ENCODE data around the gene CXXC1. TPM values are rescaled to one million over a fixed set of nuclear protein-coding genes. Genes with fewer than 3 reads are reported as not detected.
"Not testable (repeated sequence)": the region's sequence is repeated elsewhere in the genome, so short reads cannot be mapped to it uniquely, and the experiment has no call there.

Gene CXXC1
- total RNA-seq, 1 donor from 2014 or later = 39.8 TPM

DNA sequence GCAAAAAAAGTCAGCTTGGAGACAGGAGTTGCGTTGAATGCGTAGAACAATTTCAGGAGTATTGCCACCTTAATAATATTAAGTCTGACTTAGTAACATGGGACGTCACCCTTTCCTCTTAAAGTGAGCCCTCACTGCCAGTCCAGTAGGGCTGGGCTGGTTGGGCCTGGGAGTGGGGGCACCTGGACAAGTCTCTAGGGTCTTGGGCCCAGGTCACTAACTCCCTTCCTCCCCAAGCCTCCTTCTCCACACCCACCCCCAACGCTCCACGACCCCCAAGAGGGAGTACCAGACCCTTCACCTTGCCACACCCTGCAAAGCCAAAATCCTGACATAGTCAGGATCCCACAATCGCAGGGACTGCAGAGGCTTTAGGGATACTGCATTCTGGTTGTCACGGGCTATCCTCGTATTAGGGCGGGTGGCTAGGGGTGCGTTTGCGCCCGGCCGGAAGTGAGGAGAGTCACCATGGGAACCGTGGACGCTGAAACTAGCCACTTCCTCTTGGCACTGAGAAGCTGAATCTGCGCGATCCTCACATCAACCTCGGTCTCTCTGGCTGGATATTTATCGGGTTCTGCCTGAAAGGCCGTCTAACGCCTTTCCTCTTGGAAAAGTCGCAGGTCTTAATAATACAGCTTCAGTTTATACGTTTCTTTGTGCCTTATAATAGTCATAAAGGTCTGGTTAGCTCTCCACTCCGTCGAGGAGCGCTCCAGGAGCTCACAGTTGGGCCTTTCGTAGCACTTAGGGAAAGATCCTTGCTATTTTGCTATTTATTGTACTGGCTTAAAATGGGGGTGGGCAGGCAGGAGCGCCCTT, 10.3 kb upstream of the CXXC1 start:
- peak; percentile 40 for DNase-seq

DNA sequence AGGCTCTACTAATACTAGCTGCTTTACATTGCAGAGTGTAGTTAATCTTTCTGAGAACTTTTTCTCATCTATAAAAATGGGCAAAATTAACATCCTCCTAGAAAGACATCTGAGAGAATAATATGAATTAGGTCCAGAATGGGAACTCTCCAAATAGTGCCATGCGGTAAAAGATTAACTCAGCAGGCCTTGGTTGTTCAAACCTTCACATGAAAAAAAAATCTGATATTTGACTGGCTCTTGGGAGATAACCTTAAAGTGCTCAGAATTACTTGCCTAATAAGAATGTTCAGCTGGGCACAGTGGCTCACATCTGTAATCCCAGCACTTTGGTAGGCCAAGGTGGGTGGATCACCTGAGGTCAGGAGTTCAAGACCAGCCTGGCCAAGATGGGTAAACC, 5.5 kb upstream of the CXXC1 start:
- no peak for DNase-seq

DNA sequence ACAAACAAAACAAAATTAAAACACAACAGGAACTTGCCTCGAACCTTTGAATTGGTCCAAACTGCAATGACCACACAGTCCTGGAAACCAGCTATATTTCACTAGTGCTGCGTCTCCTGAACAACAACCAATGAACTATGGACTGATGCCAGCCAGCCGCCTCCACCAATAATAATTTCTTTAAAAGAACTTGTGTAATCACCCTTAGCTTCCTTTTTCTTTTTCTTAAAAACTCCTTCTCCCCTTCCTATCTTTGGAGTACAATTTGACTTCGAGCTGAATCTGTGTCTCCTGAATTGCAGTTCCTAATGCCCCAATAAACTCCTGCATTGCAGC, 1.6 kb upstream of the CXXC1 start:
- DNase-seq = no peak

DNA sequence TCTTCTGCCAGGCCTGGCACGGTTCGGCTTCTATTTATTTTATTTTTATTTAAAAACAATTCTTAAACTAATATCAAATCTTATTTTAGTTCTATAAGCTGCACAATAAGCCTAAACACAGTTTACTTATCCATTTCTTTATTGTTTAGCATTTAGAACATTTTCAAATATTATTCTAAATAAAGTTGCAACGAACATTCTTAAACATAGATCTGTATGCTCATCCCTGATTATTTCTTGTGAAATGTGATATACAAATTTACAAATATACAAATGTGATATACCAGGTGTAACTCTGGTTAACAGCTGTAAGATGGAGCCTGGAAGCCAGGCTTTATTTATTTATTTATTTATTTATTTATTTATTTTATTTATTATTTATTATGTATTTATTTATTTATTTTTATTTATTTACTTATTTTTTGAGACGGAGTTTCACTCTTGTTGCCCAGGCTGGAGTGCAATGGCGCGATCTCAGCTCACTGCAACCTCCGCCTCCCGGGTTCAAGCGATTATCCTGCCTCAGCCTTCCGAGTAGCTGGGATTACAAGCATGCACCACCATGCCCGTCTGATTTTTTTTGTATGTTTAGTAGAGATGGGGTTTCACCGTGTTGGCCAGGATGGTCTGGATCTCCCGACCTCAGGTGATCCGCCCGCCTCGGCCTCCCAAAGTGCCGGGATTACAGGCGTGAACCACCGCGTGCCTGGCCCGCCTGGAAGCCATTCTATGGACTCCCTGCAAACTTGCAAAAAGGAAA, 1.0 kb upstream of the CXXC1 start:
- DNase-seq = not testable (repeated sequence)

DNA sequence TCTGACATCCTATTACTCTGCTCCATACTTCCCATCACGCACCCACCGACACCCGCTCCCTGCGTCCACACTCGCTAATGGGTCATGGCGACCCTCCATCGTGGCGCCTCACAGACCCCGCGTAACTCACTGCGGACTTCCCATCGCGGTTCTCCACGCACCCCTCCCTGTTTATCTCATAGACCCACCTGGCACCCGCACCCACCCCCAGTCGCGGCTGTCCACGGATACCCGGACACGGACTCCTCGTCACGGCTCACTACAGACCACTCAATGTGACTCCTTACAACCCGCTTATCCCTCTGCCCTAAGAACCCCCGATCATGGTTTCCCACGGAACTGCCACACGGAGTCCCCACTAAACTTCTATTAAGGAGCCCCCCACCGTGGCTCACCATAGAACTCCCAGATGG, 458 bp downstream of the CXXC1 start:
- DNase-seq = no peak

DNA sequence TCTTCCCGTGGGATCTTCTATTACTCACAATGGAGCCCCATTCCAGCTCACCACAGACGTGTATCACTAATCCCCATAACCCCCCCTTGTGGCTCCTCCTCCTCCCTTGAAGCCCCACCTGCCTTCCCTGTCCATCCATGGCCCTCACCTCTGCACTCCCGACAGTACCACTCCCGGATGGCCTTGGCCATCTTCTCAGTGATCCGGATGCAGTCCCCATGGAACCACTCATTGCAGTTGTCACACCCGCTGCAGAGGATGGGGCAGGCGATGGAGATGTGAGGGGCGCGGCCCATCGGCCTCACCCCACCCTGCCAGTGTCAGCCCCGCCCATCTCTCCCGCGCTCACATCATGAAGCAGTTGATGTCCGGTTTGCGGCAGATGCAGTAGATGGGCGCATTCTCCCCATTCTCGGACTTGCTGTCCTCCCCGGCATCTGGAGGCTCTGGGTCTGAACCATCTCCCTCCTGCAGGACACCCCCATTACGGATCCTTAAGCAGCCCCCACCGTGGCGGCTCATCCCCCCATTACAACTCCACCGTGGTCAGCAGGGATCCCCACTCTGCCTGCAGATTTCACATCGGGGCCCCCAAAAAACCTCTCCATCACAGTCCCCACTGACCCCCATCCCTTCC, 983 bp downstream of the CXXC1 start:
- no peak for DNase-seq

DNA sequence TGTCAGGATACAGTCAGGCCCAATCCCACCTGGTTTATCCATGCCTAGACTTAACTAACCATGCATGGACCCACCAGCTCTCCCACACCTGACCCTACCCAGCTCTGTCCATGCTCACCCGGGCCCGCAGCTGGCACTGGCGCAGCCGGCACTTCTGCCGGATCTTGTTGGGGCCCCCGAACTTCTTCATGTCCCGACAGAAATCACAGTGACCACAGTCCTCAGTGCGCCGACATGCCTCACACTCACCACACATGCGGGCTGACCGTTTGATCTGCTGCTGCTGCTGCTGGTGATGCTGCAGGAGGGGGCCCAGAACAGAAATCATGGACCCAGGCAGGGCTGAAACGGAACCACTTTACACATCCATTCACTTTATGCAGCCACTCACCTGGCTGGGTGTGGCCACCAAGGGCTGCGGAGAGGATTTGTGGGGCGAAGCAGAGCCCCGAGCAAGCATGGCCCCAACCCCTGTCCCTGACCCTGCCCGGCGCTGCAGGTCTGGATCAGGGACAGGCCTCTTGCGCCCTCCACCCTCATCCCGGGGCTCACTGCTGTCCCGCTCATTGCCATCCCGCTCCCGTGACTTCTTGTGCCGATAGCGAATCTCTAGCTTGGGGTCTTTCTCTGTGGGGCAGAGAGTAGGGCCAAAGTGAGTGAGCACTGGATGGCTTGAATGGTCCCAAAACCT, 1.7 kb downstream of the CXXC1 start:
- DNase-seq = no peak

DNA sequence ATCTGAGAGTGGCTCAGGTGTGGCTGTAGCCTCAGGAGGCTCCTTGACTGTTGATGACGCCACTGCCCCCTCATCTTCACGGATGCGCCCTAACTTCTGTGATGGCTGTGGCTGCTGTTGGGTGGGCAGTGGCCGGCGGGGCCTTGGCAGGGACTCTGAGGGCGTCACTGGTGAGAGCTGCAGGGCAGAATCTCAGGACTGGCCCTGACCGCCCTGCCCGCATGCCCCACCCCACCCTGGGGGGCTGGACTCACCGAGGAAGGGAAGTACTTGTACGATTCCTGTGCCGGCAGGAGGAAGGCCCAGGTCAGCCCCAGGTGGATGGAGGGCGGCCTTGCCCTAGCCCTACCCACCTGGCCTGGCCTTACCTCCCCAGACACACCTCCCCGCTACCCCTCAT, 2.4 kb downstream of the CXXC1 start:
- DNase-seq = no peak

DNA sequence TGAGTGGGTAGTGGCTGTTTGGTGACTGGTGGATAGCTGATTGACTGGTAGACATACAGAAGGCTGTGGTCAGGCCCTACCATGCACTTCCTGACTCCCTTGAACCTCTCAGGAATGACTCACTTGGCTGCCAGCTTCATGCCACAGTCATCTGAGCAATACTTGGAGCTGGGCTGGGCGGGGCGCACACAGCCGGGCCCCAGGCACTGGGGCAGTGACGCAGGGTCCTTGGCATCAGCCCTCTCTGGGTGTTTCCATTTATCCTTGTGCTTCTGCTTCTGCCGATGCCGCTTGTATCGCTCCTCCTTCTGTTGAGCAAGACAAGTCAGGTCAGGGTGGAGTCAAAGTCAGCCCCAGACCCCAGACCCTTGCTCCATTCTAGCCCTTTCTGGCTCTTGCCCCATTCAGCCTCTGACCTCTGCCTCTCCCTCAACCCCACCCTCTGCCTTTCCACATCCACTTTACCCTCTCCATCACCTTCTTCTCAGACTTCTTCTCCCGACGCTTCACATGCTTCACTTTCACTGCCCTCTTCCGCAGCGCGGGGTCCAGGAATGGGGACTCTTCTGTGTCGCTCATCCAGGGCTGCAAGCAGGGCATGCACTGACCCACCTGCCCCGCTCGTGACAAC, 3.1 kb downstream of the CXXC1 start:
- DNase-seq = no peak

DNA sequence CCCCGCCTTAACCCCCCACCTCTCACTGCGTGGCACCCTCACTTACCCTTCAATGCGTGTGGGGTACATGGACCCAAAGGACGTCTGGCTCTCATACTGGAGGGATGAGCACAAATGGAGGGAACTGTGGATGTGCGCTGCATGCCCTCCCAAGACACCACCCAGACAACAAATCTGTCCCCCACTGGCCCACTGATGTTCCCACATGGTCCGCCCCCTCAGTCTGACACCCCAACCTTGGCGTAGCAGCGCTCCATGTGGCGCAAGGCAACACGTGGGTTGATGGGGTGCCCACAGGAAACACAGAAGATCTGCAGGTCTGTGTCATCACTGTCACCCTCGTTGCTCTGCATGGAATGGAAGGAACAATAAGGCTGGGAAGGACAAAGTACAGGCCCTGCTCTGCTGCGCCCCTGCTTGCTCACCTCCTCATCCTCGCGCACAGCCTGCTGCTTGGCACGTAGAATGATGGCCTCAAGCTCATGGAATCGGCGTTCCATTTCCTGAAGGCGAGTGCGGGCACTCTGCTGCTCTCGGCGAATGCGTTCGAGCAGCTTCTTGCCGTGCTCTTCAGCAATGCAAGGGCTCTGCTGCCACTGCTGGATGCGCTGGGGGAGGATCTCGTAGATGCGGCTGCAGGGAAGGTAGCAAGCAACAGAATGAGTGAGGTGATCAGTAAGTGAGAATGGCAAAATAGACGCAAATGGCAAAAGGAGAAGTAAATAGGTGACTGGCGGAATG, 3.9 kb downstream of the CXXC1 start:
- no peak for DNase-seq

DNA sequence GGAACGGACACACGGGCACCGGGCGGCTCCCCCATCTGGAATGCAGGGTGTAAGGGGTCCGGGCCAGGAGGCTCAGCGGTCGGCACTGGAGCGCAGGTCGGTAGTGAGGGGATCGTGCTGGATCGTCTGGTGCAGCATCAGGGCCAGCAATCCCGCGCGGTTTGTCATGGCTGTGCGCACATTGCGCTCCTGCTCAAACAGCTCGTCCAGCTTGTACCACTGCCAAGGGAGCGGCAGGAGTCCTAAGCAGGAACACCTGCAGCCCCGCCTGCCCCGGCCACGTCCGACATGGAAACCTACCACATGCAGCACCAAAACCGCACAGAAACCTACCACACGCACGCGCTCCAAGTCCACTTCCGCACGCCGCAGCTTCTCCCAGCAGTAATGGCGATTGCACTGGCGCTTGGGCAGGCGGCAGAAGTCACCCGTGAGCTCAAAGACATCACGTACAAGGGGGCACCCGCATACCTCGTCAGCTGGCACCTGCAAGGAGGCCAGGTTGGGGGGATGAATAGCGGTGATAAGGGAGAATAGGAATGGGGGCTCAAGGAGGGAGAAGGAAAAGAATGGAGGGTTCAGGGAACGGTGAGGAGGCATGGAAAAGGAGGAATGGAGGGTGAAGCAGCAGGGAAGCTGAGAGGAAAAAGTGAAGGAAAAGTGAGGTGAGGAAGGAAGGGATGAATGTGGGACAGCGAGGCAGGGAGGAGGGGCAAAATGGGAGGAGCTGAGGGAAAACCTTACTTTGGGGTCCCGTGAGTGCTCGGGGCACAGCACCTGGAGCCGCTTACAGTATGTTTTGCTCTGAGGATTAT, 4.8 kb downstream of the CXXC1 start:
- DNase-seq = no peak

DNA sequence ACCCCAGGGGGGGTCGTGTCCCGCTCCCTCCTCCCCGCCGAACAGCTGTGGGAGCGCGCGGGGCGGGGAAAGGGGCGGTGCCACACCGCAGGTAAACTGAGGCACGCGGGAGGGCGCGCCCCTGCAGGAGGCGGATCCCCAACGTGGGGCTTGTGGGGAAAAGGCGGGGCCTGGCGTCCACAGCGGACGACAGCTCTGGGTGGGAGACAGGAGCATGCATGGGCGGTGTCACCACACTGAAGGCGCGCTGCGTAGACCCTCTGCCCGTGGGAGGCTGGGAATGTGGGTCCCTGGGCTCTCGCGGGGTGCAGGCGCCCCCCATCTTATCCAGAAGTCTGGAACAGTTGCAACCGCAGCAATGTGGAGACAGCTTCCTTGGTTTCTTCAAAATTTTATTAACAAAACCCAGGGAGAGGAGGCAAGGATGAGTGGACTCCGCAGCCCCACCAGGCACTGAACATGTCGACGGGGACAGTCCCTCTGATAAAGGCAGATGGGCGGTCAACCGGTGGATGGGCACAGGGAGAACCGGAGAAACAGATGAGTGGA, 5.4 kb downstream of the CXXC1 start:
- no peak for DNase-seq

DNA sequence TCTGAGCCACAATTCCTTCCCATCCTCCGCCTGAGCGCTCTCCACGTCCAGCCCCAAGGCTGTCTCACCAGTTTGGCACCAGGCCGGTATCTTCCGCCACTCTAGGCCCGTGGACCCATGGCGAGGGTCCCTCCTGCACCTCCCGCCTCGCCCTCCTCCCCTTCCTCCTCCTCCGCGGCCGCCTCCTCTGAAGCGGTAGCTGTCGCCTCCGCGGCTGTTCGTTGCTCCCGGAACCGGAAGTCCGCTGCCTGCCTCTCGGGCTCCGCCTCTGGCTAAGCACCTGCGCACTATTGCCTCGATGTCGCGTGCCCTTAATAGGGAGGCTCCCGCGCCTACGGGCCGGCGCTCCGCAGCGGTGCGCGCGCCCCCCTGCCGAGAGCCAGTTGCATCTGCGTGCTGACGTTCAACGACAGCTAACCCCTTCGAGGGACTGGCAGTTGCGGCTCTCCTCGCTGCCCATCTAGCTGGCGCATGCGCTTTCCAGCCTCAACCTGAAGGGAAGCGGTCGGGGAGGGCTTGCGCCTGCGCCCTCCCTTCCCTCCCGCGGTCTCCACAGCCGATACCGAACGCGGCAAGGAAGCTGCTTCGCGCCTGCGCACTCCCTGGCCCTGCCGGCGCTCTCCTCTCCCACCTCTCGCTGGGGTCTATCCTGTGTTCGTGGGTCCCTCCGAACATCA, 6.1 kb downstream of the CXXC1 start, which contains the start of gene MBD1:
TSS of gene MBD1 (minus strand) at position 229 of the 677 bp plus-strand sequence. CDS start 1,531 bp downstream, outside the sequence.
- peak; percentile 98 for DNase-seq

DNA sequence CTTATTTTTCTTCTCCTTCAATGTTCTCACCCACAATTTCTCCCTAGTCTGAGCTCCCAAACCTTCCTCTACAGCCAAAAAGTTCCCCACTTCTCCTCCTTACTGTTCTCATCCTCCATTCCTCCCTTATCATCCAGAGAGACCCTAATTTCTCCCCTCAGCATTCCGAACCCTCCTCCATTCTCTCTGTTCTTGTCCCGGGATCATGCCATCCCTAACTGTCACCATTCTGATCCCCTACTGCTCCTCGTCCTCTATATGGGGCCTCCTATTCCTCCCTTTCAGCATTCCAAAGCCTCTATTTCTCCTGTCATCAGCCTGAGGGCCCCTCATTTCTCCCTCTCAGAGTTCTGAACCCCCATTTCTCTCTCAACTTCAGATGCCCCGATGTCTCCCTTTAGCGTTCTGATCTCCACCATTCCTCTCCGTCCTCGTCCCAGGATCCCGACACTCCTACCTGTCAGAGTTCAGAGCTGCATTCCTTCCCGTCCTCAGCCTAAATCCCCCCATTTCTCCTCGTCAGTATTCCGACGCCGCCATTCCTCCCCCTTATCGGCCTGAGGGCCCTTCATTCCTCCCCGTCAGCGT, 6.7 kb downstream of the CXXC1 start:
- no peak for DNase-seq

DNA sequence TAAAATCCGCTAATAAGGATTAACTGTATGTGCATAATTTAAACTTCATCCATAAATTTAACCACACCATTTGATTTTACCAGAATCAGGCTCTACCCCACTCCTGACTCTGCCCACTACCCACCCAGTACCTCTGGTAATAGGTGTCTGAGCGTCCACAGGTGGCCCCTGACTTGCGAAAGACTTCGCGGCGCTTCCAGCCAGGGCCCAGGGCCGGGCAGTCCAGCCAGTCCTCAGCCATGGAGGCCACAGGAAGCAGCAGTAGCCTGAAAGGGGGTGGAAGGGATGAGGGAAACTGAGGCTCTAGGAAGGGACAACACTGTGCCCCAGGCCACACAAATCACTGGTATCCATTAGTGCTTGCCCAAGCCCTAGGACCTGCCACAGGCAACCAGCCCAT, 7.7 kb downstream of the CXXC1 start:
- no peak for DNase-seq

DNA sequence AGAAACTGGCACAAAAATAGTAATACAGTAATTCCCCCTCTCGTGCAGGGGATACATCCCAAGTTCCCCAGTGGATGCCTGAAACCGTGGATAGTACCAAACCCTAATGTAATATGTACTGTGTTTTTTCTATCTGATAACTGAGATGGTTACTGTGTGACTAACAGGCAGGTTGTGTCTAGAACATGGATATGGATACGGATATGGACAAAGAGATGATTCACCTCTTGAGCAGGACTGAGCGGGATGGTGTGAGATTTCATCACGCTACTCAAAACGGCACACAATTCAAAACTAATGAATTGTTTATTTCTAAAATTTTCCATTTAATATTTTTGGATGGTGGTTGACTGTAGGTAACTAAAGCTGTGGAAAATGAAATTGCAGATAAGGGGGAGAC, 9.6 kb downstream of the CXXC1 start:
- DNase-seq = no peak

DNA sequence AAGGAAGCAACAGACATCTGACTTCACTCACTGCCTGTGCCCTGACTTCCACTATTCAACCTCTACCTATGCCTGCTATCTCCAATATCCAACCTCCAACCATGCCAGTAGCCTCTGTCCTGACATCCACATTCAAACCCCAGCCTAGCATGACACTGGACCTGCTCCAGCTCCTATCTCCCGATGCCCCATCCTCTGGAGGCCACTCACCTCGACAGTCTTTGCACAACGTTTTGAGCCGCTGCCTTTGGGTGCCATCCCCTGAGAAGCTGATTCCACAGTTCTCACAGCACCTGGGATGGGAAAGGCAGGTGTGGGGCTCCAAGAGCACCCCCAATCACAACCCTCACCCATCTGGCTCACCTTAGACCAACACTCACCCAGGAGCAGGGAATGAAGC, 11.0 kb downstream of the CXXC1 start:
- no peak for DNase-seq

DNA sequence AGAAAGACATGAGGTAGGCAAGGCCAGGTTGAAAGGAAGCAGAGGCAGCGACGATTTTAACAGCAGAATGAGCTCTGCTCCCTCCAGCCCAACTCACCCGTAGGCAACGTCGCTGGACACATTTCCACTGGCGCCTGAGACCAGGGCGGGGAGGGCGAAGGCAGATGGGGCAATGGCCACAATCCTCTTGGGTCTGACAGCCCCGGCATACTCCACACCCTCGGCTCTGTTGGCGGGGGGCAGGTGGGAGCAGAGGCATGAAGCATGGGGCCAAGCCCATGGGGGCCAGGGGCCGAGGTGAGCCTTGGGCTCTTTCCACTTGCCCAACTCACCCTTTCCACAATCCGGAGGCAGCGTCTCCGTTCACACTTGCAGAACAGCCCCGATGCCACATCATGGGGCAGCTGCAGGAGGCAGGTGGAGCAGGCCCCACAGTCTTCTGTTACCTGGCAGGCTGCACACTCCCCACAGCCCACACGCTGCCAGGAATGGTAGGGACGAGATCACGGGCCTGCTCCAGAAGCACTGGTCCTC, 11.9 kb downstream of the CXXC1 start:
- no peak for DNase-seq

DNA sequence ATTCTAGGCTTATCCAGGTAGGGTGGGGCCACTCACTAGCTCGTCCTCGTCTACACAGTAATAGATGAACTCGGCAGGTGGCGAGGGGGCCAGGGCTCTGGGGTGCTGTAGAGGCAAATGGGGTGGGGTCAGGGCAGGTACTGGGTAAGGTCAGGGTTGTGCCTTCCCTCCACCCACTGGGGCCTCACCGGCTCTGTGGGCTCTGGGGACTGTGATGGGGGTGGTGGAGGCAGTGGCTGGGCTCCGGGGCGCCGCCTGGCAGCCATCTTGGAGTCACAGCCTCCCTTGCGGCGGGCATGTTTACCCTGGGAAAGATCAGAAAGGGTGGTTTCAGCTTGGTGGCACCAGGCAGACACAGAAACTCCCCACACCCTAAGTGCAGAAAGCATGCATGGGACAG, 12.6 kb downstream of the CXXC1 start:
- DNase-seq = no peak

Data from occipital lobe (tissue), 2 donors.